Activated CD4-positive, alpha-beta T cell treated with anti-CD3 and anti-CD28 coated beads, Interleukin-2, amount 50 U/mL, for 4 hours (primary cell): ENCODE data around the gene CDH4.
"Not testable (repeated sequence)": the region's sequence is repeated elsewhere in the genome, so short reads cannot be mapped to it uniquely, and the experiment has no call there.

Source experiments
- DNase-seq, 2 experiments: peaks; one replicate each; pipeline ENCODE4 v3.0.0-alpha.2; 2020

CDH4 gene

GRCh38 chr20:61444637-61445036, 192.6 kb downstream of the CDH4 start:
- DNase-seq: no peak

DNA sequence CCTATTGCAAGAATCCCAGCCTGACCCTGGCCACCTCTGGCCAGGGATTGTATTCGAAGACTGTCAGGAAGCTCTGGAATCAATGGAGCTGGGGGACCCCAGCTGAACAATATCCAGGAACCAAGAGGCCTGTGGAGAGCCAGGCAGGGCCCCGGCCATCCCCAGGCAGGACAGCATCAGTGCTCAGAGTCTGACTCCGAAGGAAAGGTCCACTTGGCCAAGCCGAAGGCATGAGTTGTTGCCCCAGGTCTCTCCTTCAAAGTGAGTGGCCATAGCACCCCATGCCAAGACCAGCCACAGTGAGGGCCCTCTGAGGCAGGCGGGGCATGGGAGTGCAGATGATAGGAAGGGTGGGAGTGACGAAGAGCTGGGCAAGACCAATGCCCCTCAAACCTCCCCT, 193.1 kb downstream of the CDH4 start:
- no peak for DNase-seq

DNA sequence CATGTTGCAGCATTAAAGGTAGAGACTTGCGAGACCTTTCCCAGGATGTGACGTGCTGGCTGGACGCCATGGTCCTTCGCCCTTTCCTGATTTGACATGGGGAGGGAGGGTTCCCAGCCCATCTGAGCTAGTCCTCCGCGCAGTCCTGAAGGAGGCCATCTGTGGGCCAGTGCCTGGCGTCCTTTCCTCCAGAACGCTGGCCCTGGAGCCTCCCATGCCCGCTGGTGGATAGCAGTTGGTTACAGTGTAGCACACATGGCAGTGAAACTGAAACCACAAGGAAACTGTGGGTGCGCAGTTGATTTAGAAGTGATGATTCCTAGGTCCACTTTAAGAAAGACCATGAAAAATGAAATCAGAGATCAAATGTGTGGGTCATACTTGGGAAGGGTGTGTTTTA, 193.7 kb downstream of the CDH4 start:
- DNase-seq: no peak

GRCh38 chr20:61447952-61448351, 195.9 kb downstream of the CDH4 start:
- DNase-seq: no peak

DNA sequence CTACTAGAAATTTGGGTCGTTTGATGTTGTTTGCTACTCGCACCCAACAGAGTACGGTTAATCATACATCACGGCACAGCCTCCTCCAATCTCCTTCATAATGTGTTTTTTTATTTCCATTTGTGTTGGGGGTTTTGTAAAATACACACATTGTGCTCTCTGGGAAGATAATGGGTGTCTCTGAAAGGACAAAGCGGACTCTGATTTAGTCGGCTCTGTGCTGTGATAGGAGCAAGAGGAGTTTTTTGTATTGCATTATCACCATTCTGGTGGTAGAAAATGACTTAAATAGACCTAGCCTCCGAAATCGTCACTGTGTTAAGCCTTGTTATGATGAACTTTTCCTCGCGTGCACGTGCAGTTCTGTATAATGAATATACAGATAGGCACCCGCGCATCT, 196.3 kb downstream of the CDH4 start:
- no peak for DNase-seq

DNA sequence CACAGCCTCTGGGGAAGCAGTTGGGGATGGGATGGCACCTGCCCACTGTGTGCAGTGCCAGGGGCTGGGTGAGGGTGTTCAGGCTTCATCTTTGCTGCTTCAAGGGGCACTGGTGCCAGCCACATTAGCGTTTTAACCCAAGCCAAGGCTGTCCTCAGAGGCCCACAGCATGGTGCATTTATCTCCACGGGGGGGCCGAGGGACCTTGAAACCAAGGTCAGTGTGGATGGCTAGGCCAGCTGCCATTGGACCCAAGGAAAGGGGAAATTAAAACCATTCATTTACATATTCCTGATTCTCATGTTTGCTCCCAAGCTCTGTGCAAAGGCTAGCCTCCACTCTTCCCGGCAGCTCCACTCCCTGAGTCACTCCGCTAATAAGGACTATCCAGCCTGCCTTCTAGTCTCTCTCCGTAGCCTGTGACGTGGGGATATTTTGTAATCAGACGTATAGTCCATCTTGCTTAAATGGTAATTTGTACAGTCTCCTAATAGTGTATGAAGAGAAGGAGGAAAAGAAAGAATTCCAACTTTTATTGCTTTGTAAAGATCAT, 197.1 kb downstream of the CDH4 start:
- no peak for DNase-seq

DNA sequence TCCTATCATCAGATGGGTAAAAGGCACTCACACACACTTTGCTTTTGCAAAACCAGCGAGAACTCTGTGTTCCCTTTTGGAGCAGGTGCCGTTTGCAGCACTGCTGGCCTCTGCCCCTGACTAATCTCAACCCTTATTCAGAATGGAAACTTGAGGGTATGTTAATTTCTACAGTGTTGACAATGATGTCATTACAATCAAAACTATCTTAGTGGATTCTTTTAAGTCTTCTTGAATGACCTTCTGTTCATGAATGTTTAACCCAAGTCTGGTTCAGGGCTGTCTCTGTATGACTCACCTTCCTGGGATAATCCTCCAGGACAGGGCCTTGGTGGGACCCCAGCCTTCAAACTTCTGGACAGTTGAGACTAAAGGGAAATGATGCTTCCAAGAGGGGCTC, 197.9 kb downstream of the CDH4 start:
- no peak for DNase-seq

DNA sequence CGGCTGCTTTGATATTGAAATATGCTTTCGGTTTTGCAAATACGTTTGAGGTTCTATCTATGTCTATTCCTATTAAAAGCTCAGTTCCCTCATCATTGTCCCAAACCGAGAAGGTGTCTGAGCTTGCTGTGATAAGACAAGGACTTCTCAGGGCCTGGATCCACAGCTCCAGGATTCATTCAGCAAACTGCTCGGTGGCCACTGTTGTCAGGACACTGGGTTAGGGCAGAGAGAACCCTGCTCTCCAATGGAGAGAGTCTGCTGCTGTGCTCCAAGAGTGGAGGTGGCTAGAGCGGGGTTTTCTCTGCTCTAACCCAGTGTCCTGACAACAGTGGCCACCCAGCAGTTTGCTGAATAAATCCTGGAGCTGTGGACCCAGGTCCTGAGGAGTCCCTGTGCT, 198.5 kb downstream of the CDH4 start:
- no peak for DNase-seq

DNA sequence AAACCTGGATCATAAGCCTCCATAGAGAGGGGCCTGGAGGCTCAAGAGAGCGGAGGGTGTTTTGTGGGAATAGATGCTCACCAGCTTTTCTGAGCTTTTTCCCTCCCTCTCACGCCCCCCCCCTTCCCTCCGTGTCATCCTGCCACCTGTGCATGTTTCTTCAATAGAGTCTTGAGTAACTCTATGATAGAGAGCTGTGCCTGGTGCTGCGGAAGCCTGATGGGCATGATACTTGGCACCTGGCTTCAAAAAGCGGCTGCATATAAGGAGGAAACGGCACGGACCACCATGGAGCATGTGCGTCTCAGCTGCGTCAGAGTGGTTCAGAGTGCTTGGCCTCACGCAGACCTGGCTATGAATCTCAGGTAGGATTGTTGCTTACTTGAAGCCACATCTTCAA, 198.9 kb downstream of the CDH4 start:
- no peak for DNase-seq

- no peak for DNase-seq
Measured at GRCh38 chr20:61451953-61452352, 199.9 kb downstream of the CDH4 start.

DNA sequence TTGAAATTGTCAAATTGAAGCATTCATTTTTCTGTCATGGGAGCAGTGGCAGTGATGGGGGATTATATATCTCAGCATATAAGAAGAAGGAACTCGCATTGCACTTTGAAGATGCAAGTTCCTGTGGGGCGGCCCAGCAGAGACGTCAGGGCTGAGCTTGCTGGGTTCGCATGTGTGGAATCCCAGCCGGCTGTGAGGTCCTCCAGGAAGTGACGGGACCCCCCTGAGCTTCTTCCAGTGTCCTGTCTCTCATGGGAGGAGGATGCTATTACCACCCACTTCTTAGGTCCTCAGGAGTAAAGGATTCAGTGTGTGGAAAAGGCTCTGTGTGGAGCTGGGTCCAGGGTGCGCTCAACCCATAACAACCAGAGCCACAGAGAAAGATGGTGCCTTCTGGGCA, 201.2 kb downstream of the CDH4 start:
- DNase-seq: no peak

- DNase-seq: not testable (repeated sequence)
Measured at GRCh38 chr20:61453623-61454022, 201.6 kb downstream of the CDH4 start.

DNA sequence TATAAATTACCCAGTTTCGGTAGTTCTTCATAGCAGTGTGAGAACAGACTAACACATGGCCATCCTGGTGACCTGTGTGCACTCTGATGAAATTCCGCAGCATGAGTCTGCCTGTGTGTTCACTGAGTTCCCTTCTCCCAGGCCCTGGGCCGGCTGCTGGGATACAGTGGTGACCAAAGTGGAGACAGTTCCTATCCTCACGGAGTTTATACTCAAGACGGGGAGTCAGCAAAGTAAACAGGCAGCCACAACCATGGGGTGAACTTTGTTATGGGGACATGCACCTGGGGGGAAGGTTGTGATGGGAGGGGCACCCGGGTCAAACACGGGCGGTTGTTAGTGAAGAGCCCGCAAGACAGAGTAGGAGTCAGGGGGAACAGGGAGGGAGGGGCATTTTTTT, 202.0 kb downstream of the CDH4 start:
- DNase-seq: no peak

DNA sequence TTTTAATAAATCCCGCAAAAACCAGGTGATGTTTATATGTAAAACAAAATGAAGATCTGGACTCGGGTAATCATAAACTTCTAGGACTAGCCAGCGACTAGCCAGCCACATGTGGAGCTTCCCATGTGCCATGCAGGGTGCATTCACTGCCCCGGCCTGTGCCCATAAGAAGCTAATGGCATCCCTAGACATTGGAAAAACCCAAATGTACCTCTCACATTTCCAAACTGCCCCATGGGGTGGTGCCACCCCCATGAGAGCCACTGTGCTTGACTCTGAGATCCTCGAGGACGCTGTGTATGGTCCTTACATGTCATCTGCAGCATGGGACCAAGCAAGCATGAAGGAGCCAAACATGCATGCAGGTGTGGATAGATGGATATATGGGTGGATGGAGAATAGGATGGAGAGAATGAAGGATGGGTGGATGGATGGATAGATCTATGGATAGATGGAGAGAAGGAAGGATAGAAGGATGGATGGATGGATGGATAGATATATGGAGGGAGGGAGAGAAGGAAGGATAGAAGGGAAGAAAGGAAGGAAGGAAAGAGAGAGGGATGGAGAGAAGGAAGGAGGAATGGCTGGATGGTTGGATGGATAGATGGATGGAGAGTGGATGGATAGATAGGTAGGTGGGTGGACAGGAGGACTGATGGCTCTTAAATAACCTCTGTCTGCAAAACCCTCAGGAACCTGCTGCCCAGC, 203.6 kb downstream of the CDH4 start:
- no peak for DNase-seq

DNA sequence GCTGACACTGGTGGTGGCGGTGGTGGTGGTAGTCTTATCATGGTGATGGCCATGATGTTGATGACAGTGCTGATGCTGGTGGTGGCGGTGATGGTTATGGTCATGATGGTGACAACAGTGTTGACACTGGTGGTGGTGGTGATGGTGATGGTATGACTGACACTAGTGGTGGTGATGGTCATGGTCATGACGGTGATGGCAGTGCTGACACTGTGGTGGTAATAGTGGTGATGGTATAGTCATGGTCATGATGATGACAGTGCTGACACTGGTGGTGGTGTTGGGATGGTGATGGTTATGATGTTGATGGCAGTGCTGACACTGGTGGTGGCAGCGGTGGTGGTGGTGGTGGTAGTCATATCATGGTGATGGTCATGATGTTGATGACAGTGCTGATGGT, 205.7 kb downstream of the CDH4 start:
- no peak for DNase-seq

- DNase-seq: no peak
Measured at GRCh38 chr20:61458146-61458746, 206.2 kb downstream of the CDH4 start.

GRCh38 chr20:61459266-61459665, 207.2 kb downstream of the CDH4 start:
- DNase-seq: no peak

DNA sequence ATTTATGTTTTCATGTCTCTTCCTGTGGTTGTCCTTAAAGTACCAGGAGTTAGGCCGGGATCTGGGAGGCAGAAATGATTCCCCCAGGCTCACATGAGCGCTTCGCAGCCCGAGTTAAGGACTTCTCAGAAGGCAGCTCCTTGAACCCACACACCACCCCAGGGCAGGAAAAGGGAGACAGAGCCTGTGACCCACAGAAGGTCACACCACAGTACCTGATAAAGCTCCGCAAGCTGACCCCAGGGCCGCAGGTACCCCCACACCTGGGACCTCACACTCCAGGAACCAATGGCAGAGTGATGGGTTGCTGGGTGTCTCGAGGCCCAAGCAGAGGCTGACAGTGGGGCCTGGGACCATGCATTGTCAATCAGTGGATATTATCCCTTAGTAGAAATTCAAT, 207.6 kb downstream of the CDH4 start:
- no peak for DNase-seq

- DNase-seq: no peak
Measured at GRCh38 chr20:61460261-61461052, 208.4 kb downstream of the CDH4 start.

DNA sequence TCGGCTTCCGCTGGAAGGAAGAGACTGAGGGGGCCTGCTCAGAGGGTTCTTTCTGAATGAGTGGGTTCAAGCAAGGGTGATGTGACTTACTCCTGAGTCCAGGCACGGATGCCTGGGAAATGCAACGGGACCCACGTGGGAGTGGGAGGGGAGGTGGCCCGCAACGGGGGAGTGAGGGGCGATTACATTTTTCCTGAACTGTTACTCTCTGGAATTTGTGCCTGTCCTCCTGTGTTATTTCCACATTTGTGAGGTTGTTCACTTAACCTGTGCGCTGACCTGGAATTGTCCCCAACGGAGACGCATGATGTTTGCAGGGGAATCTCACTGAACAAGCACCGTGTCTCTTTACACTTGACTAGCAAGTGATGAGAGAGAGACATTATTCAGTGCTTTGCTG, 209.4 kb downstream of the CDH4 start:
- no peak for DNase-seq

- no peak for DNase-seq
Measured at GRCh38 chr20:61464307-61465303, 212.5 kb downstream of the CDH4 start.

- DNase-seq: no peak
Measured at GRCh38 chr20:61475729-61476128, 223.7 kb downstream of the CDH4 start.

DNA sequence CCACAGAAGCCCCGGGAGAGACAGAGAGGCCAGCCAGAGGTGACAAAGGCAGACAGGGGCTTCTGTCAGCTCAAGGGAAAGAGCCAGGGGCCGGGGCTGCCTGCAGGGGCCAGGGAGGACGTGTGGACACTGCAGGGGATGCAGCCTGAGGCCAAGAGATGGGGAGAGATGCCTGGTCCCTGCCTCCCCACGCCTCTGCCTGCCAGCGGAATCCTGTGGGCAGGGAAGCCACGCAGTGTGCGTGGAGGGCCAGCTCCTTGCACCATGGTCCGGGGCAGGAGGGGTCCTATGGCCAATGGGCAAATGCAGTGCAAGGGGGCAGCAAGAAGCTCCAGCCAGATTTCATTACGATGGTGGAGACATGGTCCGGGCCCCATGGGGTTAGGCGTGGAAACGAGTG, 224.9 kb downstream of the CDH4 start:
- no peak for DNase-seq
